ENCODE measurements around the gene GNL1.
"Not testable (repeated sequence)": the region's sequence is repeated elsewhere in the genome, so short reads cannot be mapped to it uniquely, and the experiment has no call there.

The GNL1 gene

GRCh38 chr6:30597315-30598144 is 41.2 kb upstream of the GNL1 start:
- H3K27ac ChIP-seq (replicated peaks); H3K4me3 ChIP-seq (replicated peaks; ENCODE audit: insufficient read depth, low read length); H3K27me3 ChIP-seq (ENCODE audit: insufficient read depth, poor library complexity, severe bottlenecking): not testable (repeated sequence)
- TF ChIP-seq CTCF (IDR thresholded peaks at IDR 0.05; ENCODE audit: insufficient read depth, low read length) (peak; percentile 89), POLR2AphosphoS5 (IDR thresholded peaks at IDR 0.05; ENCODE audit: low read depth) (peak; percentile 35; the same call in 1 of the 2 replicates)
- DNase-seq (ENCODE audit: low read depth in 1 of 2, low spot score in 1 of 2) = peak in 1 of 2 experiments; percentile 76

DNA sequence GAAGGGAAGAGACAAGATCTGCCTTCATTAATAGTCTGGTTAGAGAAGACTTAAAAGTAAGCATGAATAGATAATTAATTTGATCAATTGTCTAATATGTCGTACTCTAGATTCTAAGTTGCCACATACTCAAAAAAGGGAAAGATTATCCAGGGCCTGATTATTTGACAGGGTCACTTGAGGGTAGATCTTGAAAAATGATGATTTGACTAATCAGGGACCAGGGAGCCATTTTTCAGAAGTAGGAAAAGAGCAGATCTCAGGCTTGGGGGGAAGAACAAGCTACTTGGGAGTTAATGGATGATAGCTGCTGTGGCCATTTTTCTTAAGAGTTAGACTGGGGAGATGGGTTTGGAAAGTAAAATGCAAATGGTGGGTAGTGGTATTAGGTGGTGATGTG is 36.0 kb upstream of the GNL1 start:
- Histone ChIP-seq H3K4me3 (replicated peaks; ENCODE audit: insufficient read depth, low read length) (no peak overlapping the region), H3K27ac (replicated peaks) (no peak overlapping the region), H3K27me3 (ENCODE audit: insufficient read depth, poor library complexity, severe bottlenecking) (no peaks in the 10 kb centered on the region)
- no peak for DNase-seq (ENCODE audit: low read depth in 1 of 2, low spot score in 1 of 2)
- no peak for TF ChIP-seq CTCF (IDR thresholded peaks at IDR 0.05; ENCODE audit: insufficient read depth, low read length)
- TF ChIP-seq, protein P1, sequence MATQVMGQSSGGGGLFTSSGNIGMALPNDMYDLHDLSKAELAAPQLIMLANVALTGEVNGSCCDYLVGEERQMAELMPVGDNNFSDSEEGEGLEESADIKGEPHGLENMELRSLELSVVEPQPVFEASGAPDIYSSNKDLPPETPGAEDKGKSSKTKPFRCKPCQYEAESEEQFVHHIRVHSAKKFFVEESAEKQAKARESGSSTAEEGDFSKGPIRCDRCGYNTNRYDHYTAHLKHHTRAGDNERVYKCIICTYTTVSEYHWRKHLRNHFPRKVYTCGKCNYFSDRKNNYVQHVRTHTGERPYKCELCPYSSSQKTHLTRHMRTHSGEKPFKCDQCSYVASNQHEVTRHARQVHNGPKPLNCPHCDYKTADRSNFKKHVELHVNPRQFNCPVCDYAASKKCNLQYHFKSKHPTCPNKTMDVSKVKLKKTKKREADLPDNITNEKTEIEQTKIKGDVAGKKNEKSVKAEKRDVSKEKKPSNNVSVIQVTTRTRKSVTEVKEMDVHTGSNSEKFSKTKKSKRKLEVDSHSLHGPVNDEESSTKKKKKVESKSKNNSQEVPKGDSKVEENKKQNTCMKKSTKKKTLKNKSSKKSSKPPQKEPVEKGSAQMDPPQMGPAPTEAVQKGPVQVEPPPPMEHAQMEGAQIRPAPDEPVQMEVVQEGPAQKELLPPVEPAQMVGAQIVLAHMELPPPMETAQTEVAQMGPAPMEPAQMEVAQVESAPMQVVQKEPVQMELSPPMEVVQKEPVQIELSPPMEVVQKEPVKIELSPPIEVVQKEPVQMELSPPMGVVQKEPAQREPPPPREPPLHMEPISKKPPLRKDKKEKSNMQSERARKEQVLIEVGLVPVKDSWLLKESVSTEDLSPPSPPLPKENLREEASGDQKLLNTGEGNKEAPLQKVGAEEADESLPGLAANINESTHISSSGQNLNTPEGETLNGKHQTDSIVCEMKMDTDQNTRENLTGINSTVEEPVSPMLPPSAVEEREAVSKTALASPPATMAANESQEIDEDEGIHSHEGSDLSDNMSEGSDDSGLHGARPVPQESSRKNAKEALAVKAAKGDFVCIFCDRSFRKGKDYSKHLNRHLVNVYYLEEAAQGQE (IDR thresholded peaks at IDR 0.05; ENCODE audit: insufficient replicate concordance, low read depth) = no peak

- no peaks in the 10 kb centered on the region for H3K27me3 ChIP-seq (ENCODE audit: insufficient read depth, poor library complexity, severe bottlenecking)
- H3K27ac ChIP-seq (replicated peaks) = no peak overlapping the region
- no peak overlapping the region for H3K4me3 ChIP-seq (replicated peaks; ENCODE audit: insufficient read depth, low read length)
- no peak for DNase-seq (ENCODE audit: low read depth in 1 of 2, low spot score in 1 of 2)
- TF ChIP-seq SPI1 (IDR thresholded peaks at IDR 0.05; ENCODE audit: borderline replicate concordance, low read depth) = no peak
- TF ChIP-seq CTCF (IDR thresholded peaks at IDR 0.05; ENCODE audit: insufficient read depth, low read length) = no peak
- no peak for TF ChIP-seq POLR2AphosphoS5 (IDR thresholded peaks at IDR 0.05; ENCODE audit: low read depth)
Observed at GRCh38 chr6:30591008-30591407, 34.7 kb upstream of the GNL1 start.

DNA sequence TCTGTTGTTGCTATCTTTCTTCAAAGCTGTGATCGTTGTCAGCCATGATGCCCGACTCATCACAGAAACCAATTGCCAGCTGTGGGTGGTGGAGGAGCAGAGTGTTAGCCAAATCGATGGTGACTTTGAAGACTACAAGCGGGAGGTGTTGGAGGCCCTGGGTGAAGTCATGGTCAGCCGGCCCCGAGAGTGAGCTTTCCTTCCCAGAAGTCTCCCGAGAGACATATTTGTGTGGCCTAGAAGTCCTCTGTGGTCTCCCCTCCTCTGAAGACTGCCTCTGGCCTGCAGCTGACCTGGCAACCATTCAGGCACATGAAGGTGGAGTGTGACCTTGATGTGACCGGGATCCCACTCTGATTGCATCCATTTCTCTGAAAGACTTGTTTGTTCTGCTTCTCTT is 34.2 kb upstream of the GNL1 start:
- Histone ChIP-seq H3K27ac (replicated peaks) (no peak overlapping the region), H3K4me3 (replicated peaks; ENCODE audit: insufficient read depth, low read length) (no peak overlapping the region), H3K27me3 (ENCODE audit: insufficient read depth, poor library complexity, severe bottlenecking) (no peaks in the 10 kb centered on the region)
- no peak for TF ChIP-seq SPI1 (IDR thresholded peaks at IDR 0.05; ENCODE audit: borderline replicate concordance, low read depth)
- no peak for TF ChIP-seq CTCF (IDR thresholded peaks at IDR 0.05; ENCODE audit: insufficient read depth, low read length)
- TF ChIP-seq POLR2AphosphoS5 (IDR thresholded peaks at IDR 0.05; ENCODE audit: low read depth) = no peak
- TF ChIP-seq GABPA (IDR thresholded peaks at IDR 0.05; ENCODE audit: low read depth) = no peak
- TF ChIP-seq, protein P1 (IDR thresholded peaks at IDR 0.05; ENCODE audit: insufficient replicate concordance, low read depth) = no peak
- DNase-seq (ENCODE audit: low read depth in 1 of 2, low spot score in 1 of 2) = no peak
